OCI-LY7 (cell line): ENCODE results near the gene CCDC186. TPM values are rescaled to one million over a fixed set of nuclear protein-coding genes. Genes with fewer than 3 reads are reported as not detected.

ENCODE experiments used
- BruUV-seq: library from RNA; stranded (reverse); fragments of 400-500 nt; replicated peaks from 2 replicates; lab custom pipeline; 2021; lab: Mats Ljungman, UMichigan
- CTCF ChIA-PET: fragments of 300-600 bp; sonication (Branson Sonifier 250); formaldehyde crosslinking; loops from one replicate; lab custom pipeline; 2022; ENCODE audit warnings: antibody characterized with exemption; ENCODE audit not compliant: unreplicated experiment; lab: Charles Lee
- POLR2A ChIA-PET: fragments of 300-600 bp; sonication (Branson Sonifier 250); formaldehyde crosslinking; loops from one replicate; lab custom pipeline; 2022; ENCODE audit warnings: antibody characterized with exemption; lab: Charles Lee
- DNase-seq: peaks from one replicate; pipeline ENCODE4 v3.0.0-alpha.2; 2015; ENCODE audit warnings: low spot score
- H2AFZ ChIP-seq: fragments of 200-600 bp; sonication (generic), shearing (Covaris generic); 2 replicates; pipeline ENCODE4 v1.6.1; 2014; ENCODE audit warnings: mild to moderate bottlenecking, antibody characterized with exemption, low read length, moderate library complexity
- H3K27ac ChIP-seq: fragments of 200-600 bp; sonication (generic); 2 replicates; pipeline ENCODE4 v1.5.1; 2014; ENCODE audit warnings: mixed run types, low read depth, mild to moderate bottlenecking, moderate library complexity, low read length, inconsistent platforms; ENCODE audit not compliant: poor library complexity, severe bottlenecking
- H3K36me3 ChIP-seq: fragments of 200-600 bp; sonication (generic); 2 replicates; pipeline ENCODE4 v1.6.1; 2014; ENCODE audit warnings: mild to moderate bottlenecking, antibody characterized with exemption, low read length, moderate library complexity, mixed read lengths; ENCODE audit not compliant: insufficient read depth
- H3K4me1 ChIP-seq: fragments of 200-600 bp; sonication (generic); 2 replicates; pipeline ENCODE4 v1.5.1; 2014; ENCODE audit warnings: mild to moderate bottlenecking, low read length; ENCODE audit not compliant: insufficient read depth, poor library complexity, severe bottlenecking
- H3K4me2 ChIP-seq: fragments of 200-600 bp; sonication (generic); 2 replicates; pipeline ENCODE4 v1.6.1; 2014; ENCODE audit warnings: mild to moderate bottlenecking, low read length
- H3K4me3 ChIP-seq: fragments of 200-600 bp; sonication (generic); 2 replicates; pipeline ENCODE4 v1.5.1; 2014; ENCODE audit warnings: mild to moderate bottlenecking, low read depth, low read length; ENCODE audit not compliant: poor library complexity, severe bottlenecking
- H3K79me2 ChIP-seq: fragments of 200-600 bp; sonication (generic); 2 replicates; pipeline ENCODE4 v1.6.1; 2016; ENCODE audit warnings: low read depth, mild to moderate bottlenecking, low read length, moderate library complexity, mixed read lengths; ENCODE audit not compliant: insufficient read depth
- H3K9me2 ChIP-seq: fragments of 200-600 bp; sonication (generic); 2 replicates; pipeline ENCODE4 v1.6.1; 2016; ENCODE audit warnings: mild to moderate bottlenecking, low read length, mixed read lengths; ENCODE audit not compliant: insufficient read depth
- H3K9me3 ChIP-seq: fragments of 200-600 bp; sonication (generic); 2 replicates; pipeline ENCODE4 v1.6.1; 2014; ENCODE audit warnings: mild to moderate bottlenecking, mixed run types, low read length, mixed read lengths
- H4K20me1 ChIP-seq: fragments of 200-600 bp; sonication (generic); 2 replicates; pipeline ENCODE4 v1.6.1; 2014; ENCODE audit warnings: mild to moderate bottlenecking, antibody characterized with exemption, low read length, moderate library complexity, mixed read lengths; ENCODE audit not compliant: insufficient read depth
- EZH2phosphoT487 ChIP-seq: fragments of 200-600 bp; sonication (generic); IDR thresholded peaks from 2 replicates; pipeline ENCODE4 v1.6.1; 2018; ENCODE audit warnings: low read depth, borderline replicate concordance, mild to moderate bottlenecking, mixed run types, antibody characterized with exemption, low read length, moderate library complexity, mixed read lengths
- intact Hi-C: fragments of 100-400 bp; cut with micrococcal nuclease; formaldehyde crosslinking; loops from one replicate; pipeline ENCODE4 v1.10.0; 2022; ENCODE audit not compliant: unreplicated experiment
- total RNA-seq, 2 experiments: library from RNA; depleted of rRNA in 1 of 2; stranded (reverse); fragments of >200 nt in 1 of 2; shearing (Covaris generic) in 1 of 2; gene quantifications; 2 replicates each; pipeline ENCODE4 v1.2.3, GENCODE V29; 2014 to 2022
- TF ChIP-seq, protein P1 (sequence below): fragments of 200-600 bp; sonication (generic); conservative IDR thresholded peaks from 2 replicates; pipeline ENCODE4 v1.5.1; 2014; ENCODE audit warnings: mild to moderate bottlenecking, antibody characterized with exemption, low read length, moderate library complexity, mixed read lengths

Gene CCDC186
- total RNA-seq, 2 experiments from 2014 or later: 5.3 to 13.1 TPM

DNA sequence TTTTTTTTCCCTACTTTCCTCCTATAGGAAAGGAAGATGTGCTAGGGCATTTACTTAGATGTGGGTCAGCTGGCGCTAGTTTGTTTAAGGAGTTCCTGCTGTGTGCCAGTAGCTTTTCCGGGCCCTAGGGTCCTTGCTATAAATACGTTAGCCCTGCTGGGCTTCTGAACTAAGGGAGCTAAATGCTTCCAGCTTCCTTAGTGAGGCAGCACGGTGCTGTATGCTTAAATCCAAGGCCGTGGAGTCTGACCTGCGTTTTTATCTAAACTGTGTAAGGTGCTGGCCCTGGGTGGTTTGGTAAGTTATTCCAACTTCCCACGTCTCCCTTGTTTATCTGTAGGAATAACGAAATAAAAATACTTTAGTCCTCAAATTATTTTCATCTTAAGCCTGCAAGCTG is 5.7 kb upstream of the CCDC186 start:
- Histone ChIP-seq H3K4me2 (no peak overlapping the region), H2AFZ (no peak overlapping the region), H3K27ac (no peak overlapping the region), H3K9me3 (no peaks in the 10 kb centered on the region), H3K36me3 (no peaks in the 10 kb centered on the region), H3K4me1 (peaks cover 4% of the 10 kb centered on the region), H3K79me2 (no peaks in the 10 kb centered on the region), H3K4me3 (no peak overlapping the region), H3K9me2 (no peaks in the 10 kb centered on the region), H4K20me1 (no peaks in the 10 kb centered on the region)
- no peak for TF ChIP-seq EZH2phosphoT487
- TF ChIP-seq, protein P1, sequence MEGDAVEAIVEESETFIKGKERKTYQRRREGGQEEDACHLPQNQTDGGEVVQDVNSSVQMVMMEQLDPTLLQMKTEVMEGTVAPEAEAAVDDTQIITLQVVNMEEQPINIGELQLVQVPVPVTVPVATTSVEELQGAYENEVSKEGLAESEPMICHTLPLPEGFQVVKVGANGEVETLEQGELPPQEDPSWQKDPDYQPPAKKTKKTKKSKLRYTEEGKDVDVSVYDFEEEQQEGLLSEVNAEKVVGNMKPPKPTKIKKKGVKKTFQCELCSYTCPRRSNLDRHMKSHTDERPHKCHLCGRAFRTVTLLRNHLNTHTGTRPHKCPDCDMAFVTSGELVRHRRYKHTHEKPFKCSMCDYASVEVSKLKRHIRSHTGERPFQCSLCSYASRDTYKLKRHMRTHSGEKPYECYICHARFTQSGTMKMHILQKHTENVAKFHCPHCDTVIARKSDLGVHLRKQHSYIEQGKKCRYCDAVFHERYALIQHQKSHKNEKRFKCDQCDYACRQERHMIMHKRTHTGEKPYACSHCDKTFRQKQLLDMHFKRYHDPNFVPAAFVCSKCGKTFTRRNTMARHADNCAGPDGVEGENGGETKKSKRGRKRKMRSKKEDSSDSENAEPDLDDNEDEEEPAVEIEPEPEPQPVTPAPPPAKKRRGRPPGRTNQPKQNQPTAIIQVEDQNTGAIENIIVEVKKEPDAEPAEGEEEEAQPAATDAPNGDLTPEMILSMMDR: no peak
- DNase-seq: no peak
- no TSS peak for BruUV-seq
- POLR2A ChIA-PET: no interaction called here
- CTCF ChIA-PET: no interaction called here
- intact Hi-C loops: loop anchor here (10.0 kb wide), 1 partner anchor 645 kb away; the partner anchor contains the start of gene FHIP2A

DNA sequence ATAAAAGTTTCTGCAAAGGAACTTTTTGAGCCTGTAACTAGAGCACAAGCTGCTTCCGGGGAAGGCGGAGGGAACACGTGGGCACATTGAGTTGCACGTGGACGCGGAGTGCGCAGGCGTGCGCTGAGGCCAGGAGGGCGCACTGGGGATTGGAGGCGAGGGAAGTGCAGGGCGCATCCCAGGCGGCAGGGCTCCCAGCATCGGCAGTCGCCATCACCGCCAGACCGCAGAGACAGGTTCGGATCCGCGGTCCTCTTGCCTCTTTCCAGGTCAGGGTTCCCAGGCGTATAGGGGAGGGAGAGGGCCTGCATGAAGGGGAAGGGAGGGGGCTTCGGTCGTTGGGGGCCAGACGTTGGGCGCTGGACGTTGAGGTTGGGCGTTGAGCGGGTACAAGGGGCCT is 5.1 kb upstream of the CCDC186 start, which contains the start of gene TDRD1:
TSS of gene TDRD1 (plus strand) at position 206 of the 400 bp plus-strand sequence. CDS start 8,479 bp downstream, outside the sequence.
- H2AFZ ChIP-seq: no peak within 1 kb of the TSS
- TF ChIP-seq, protein P1: no peak
- TF ChIP-seq EZH2phosphoT487: no peak
- DNase-seq: no peak
- no peaks in the 10 kb centered on the region for H3K36me3 ChIP-seq
- POLR2A ChIA-PET: interaction anchor here (0.6 kb wide), 2 partner anchors 22 to 328 kb away, joined by 3 to 5 read pairs; no protein-coding TSS in a partner anchor
- no peaks in the 10 kb centered on the region for H3K79me2 ChIP-seq
- no peaks in the 10 kb centered on the region for H4K20me1 ChIP-seq
- CTCF ChIA-PET: no interaction called here
- BruUV-seq: no TSS peak
- intact Hi-C loops: loop anchor here (10.0 kb wide), 1 partner anchor 646 kb away; the partner anchor contains the start of gene FHIP2A
- no peaks in the 10 kb centered on the region for H3K9me3 ChIP-seq
- H3K27ac ChIP-seq: no peak within 1 kb of the TSS
- H3K9me2 ChIP-seq: no peaks in the 10 kb centered on the region
- H3K4me2 ChIP-seq: no peak within 1 kb of the TSS
- peaks cover 4% of the 10 kb centered on the region for H3K4me1 ChIP-seq
- no peak within 1 kb of the TSS for H3K4me3 ChIP-seq

DNA sequence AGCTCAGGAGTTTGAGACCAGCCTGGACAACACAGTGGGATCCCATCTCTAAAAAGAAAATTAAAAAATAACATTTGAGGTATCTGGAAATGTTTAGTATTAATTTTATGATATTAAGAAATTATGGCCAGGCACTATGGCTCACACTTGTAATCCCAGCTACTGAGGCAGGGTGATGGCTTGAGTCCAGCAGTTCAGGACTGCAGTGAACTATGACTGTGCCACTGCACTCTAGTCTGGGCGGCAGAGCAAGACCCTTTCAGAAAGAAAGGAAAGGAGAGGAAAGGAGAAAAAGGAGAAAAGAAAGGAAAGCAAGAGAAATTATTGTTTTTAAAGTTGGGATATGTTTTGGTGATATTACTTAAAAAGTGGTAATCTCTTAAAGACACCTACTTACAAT is 2.5 kb upstream of the CCDC186 start:
- no TSS peak for BruUV-seq
- Histone ChIP-seq H3K4me2 (no peak overlapping the region), H3K79me2 (peaks cover 14% of the 10 kb centered on the region; the same call in 1 of the 2 replicates), H2AFZ (no peak overlapping the region), H3K9me3 (no peaks in the 10 kb centered on the region), H3K4me3 (no peak overlapping the region), H3K27ac (no peak overlapping the region), H3K4me1 (peaks cover 16% of the 10 kb centered on the region), H3K9me2 (no peaks in the 10 kb centered on the region), H3K36me3 (no peaks in the 10 kb centered on the region), H4K20me1 (no peaks in the 10 kb centered on the region)
- TF ChIP-seq, protein P1: no peak
- no peak for TF ChIP-seq EZH2phosphoT487
- intact Hi-C loops: loop anchor here (10.0 kb wide), 1 partner anchor 648 kb away; the partner anchor contains the start of gene FHIP2A
- CTCF ChIA-PET: no interaction called here
- POLR2A ChIA-PET: interaction anchor here (0.8 to 1.4 kb wide), 3 partner anchors 12 to 362 kb away, joined by 4 to 5 read pairs (median 4); no protein-coding TSS in a partner anchor
- DNase-seq: no peak
